Gastroesophageal sphincter (tissue), 2 donors: ENCODE measurements around the gene IAH1.

Experiments
- POLR2A ChIP-seq, 2 donors: fragments of 450-650 bp; IDR thresholded peaks; one replicate each; pipeline ENCODE4 v1.6.1; 2017; ENCODE audit warnings: antibody characterized with exemption in 2 of 2, mild to moderate bottlenecking in 2 of 2, moderate library complexity in 1 of 2
- POLR2AphosphoS5 ChIP-seq: sonication (generic); formaldehyde crosslinking; IDR thresholded peaks from one replicate; pipeline ENCODE4 v1.6.1; 2017; ENCODE audit warnings: antibody characterized with exemption

DNA sequence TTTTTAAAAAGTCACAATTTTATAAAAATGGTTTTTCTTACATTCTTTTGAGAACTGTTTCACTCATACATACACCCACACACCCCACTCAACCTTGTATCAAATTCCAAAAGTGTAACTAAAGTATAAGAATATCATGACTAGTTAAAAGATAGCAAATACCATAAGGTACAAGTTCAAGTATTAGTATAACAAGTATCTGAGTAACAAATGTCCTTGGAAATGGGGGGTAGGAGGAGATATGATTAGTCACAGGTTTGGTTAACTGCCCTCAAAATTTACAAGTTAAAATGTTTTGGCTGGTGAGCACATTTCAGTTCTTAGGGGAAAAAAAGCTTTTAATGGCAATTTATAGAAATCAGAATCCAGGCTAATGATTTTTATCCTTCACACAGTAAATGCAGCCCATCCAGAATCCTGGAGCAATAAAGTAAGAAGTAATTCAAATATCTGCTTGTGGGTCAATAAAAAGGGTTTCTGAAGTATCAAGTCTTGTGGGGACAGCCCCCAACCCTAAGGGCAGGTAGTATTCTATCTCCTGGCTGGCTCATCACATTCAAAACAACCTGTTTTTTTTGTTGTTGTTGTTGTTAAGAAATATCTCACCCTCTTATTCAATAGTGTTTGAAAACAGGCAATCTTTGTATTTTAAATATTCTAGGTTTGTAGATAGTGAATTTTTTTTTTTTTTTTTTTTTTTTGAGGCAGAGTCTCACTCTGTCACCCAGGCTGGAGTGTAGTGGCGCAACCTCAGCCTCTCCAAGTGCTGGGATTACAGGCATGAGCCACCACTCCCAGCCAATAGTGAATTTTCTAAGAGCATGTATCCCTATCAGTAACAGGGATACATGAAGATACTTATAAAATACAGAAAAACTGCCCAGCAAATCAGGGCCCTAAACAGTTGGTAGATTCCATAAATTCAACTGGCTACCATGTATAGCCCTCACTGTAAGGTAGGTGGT lies 14.5 kb downstream of the IAH1 start:
- no peak for TF ChIP-seq POLR2A (IDR thresholded peaks at IDR 0.05)
- no peak for TF ChIP-seq POLR2AphosphoS5
